K562 (cell line): ENCODE results near the gene CCR5AS.

Experiments used
- ATAC-seq: fragments of 200-7000 bp; cut with Tn5 transposase; 3 replicates; pipeline ENCODE4 v1.9.1; 2020; ENCODE audit warnings: moderate library complexity
- BruUV-seq: library from RNA; stranded (reverse); fragments of 400-500 nt; replicated peaks from 2 replicates; lab custom pipeline; 2021; lab: Mats Ljungman, UMichigan
- CTCF ChIA-PET: fragments of 300-600 bp; formaldehyde crosslinking; extraction: SDS; loops from one replicate; lab custom pipeline; 2021; ENCODE audit warnings: low intra/inter-chr PET ratio; lab: Yijun Ruan, JAX
- POLR2A ChIA-PET: fragments of 300-600, 350-650 bp; sonication (Branson Sonifier 250); formaldehyde crosslinking; extraction: SDS; loops from one replicate; lab custom pipeline; 2021; ENCODE audit warnings: antibody characterized with exemption, inconsistent platforms; lab: Yijun Ruan, JAX
- DNase-seq, 4 experiments: peaks; one replicate each; pipeline versions ENCODE4 v3.0.0 to v3.0.0-alpha.2; 2011 to 2018; ENCODE audit warnings: low spot score in 3 of 4, mixed read lengths in 3 of 4; ENCODE audit errors: extremely low read depth in 1 of 4
- FAIRE-seq: peaks from 2 replicates; lab custom pipeline; 2011; peaks lifted over from hg19 to GRCh38; lab: Jason Lieb, UNC
- H2AFZ ChIP-seq: 2 replicates; pipeline ENCODE4 v1.6.0; 2011; ENCODE audit warnings: low read depth, low read length, control low read depth, inconsistent platforms
- H3K27ac ChIP-seq: fragments of 200-600 bp; 3 replicates; pipeline ENCODE4 v1.8.0; 2011; ENCODE audit warnings: low read depth, mild to moderate bottlenecking, control low read depth, inconsistent platforms, low read length, moderate library complexity, mixed read lengths; ENCODE audit errors: extremely low read depth
- H3K27me3 ChIP-seq, 2 experiments: fragments of 300-600 bp in 1 of 2; 2 replicates in 1 of 2; 3 replicates in 1 of 2; pipeline versions ENCODE4 v1.6.0 to v1.8.0; 2011; ENCODE audit warnings: inconsistent platforms in 2 of 2, low read length in 2 of 2, mild to moderate bottlenecking in 1 of 2, mixed read lengths in 1 of 2, moderate library complexity in 1 of 2; ENCODE audit not compliant: control insufficient read depth in 2 of 2, insufficient read depth in 2 of 2
- H3K36me3 ChIP-seq: fragments of 300-600 bp; 3 replicates; pipeline ENCODE4 v1.8.0; 2011; ENCODE audit warnings: mild to moderate bottlenecking, low read length, inconsistent platforms; ENCODE audit not compliant: control insufficient read depth, insufficient read depth
- H3K4me1 ChIP-seq, 2 experiments: fragments of 200-600 bp in 1 of 2; replicated peaks in 1 of 2; 2 replicates in 1 of 2; 3 replicates in 1 of 2; pipeline versions ENCODE4 v1.5.1 to v1.8.0; 2011; ENCODE audit warnings: inconsistent platforms in 2 of 2, low read length in 2 of 2, mild to moderate bottlenecking in 1 of 2, mixed read lengths in 1 of 2, moderate library complexity in 1 of 2; ENCODE audit not compliant: control insufficient read depth in 2 of 2, insufficient read depth in 2 of 2
- H3K4me2 ChIP-seq: 2 replicates; pipeline ENCODE4 v1.6.1; 2011; ENCODE audit warnings: low read length, control low read depth, inconsistent platforms, mixed read lengths; ENCODE audit not compliant: insufficient read depth
- H3K4me3 ChIP-seq: fragments of 200-600 bp; sonication (generic), shearing (Covaris generic); 2 replicates; pipeline ENCODE4 v1.5.1; 2016; ENCODE audit warnings: control low read depth, inconsistent platforms
- H3K79me2 ChIP-seq: fragments of 200-600 bp; 3 replicates; pipeline ENCODE4 v1.8.0; 2011; ENCODE audit warnings: low read length, inconsistent platforms; ENCODE audit not compliant: control insufficient read depth, insufficient read depth
- H3K9ac ChIP-seq, 2 experiments: 2 replicates each; pipeline versions ENCODE4 v1.6.0 to v1.6.1; 2011; ENCODE audit warnings: low read depth in 2 of 2, low read length in 2 of 2, control low read depth in 1 of 2, inconsistent platforms in 1 of 2, mild to moderate bottlenecking in 1 of 2, mixed read lengths in 1 of 2; ENCODE audit not compliant: insufficient read depth in 1 of 2
- H3K9me1 ChIP-seq: one replicate; pipeline ENCODE4 v1.6.0; 2011; ENCODE audit warnings: inconsistent platforms, mild to moderate bottlenecking, low read length, moderate library complexity; ENCODE audit not compliant: control insufficient read depth, insufficient read depth
- H3K9me3 ChIP-seq: replicated peaks from 2 replicates; pipeline ENCODE4 v1.5.1; 2011; ENCODE audit warnings: low read depth, low read length, inconsistent platforms; ENCODE audit not compliant: control insufficient read depth, insufficient read depth
- H4K20me1 ChIP-seq: replicated peaks from 2 replicates; pipeline ENCODE4 v1.6.1; 2011; ENCODE audit warnings: low read length, inconsistent platforms, mixed read lengths; ENCODE audit not compliant: control insufficient read depth, insufficient read depth
- CTCF ChIP-seq, 3 experiments: IDR thresholded peaks in 2 of 3; conservative IDR thresholded peaks in 1 of 3; 2 replicates each; pipeline ENCODE4 v1.5.1; 2011 to 2012; ENCODE audit warnings: low read length in 3 of 3, mild to moderate bottlenecking in 3 of 3, control low read depth in 2 of 3, improper control_type of control experiment in 1 of 3, inconsistent platforms in 1 of 3, low read depth in 1 of 3, mixed read lengths in 1 of 3, moderate library complexity in 1 of 3; ENCODE audit not compliant: insufficient read depth in 2 of 3
- HOXB6 ChIP-seq: fragments of 250-450 bp; sonication (Bioruptor Pico); IDR thresholded peaks from 2 replicates; pipeline ENCODE4 v1.5.1; 2022; ENCODE audit warnings: mild to moderate bottlenecking, borderline replicate concordance
- KDM2B ChIP-seq: fragments of 250-450 bp; sonication (Bioruptor Pico); IDR thresholded peaks from 2 replicates; pipeline ENCODE4 v1.8.0; 2021; ENCODE audit warnings: mild to moderate bottlenecking, moderate library complexity
- MECOM ChIP-seq: fragments of 250-450 bp; sonication (Bioruptor Pico); IDR thresholded peaks from 2 replicates; pipeline ENCODE4 v1.8.0; 2022; ENCODE audit warnings: inconsistent platforms
- OTX1 ChIP-seq: fragments of 450-650 bp; formaldehyde crosslinking; IDR thresholded peaks from 2 replicates; pipeline ENCODE4 v1.4.0; 2022; ENCODE audit warnings: mild to moderate bottlenecking
- PCBP2 ChIP-seq: fragments of 200-400 bp; formaldehyde crosslinking; IDR thresholded peaks from 2 replicates; pipeline ENCODE4 v1.6.1; 2018; ENCODE audit warnings: low read length, low read depth, mild to moderate bottlenecking, moderate library complexity; ENCODE audit not compliant: poor library complexity, severe bottlenecking
- RAD21 ChIP-seq, 2 experiments: fragments of 250-450 bp in 1 of 2; fragments of 450-650 bp in 1 of 2; sonication (Bioruptor Pico) in 1 of 2; formaldehyde crosslinking in 1 of 2; IDR thresholded peaks in 1 of 2; conservative IDR thresholded peaks in 1 of 2; 2 replicates each; pipeline versions ENCODE4 v1.4.0 to v1.8.0; 2020 to 2022; ENCODE audit warnings: mild to moderate bottlenecking in 2 of 2, moderate library complexity in 1 of 2
- SLC30A9 ChIP-seq: fragments of 250-450 bp; sonication (Bioruptor Pico); IDR thresholded peaks from 2 replicates; pipeline ENCODE4 v1.8.0; 2022; ENCODE audit warnings: mild to moderate bottlenecking, moderate library complexity
- SRSF7 ChIP-seq: fragments of 200-400 bp; formaldehyde crosslinking; optimal IDR thresholded peaks from 2 replicates; pipeline ENCODE3; 2017; ENCODE audit warnings: mild to moderate bottlenecking, low read depth, low read length
- TGIF2 ChIP-seq: sonication (generic); formaldehyde crosslinking; IDR thresholded peaks from 2 replicates; pipeline ENCODE4 v1.8.1; 2022; ENCODE audit warnings: mild to moderate bottlenecking, missing genetic modification reagents, moderate library complexity
- ZC3H8 ChIP-seq: fragments of 450-650 bp; IDR thresholded peaks from 2 replicates; pipeline ENCODE4 v1.6.1; 2017
- ZNF77 ChIP-seq: fragments of 250-450 bp; sonication (Bioruptor Pico); IDR thresholded peaks from 2 replicates; pipeline ENCODE4 v1.5.0; 2020
- WGBS: fragments of 100-300 bp; shearing (Covaris generic); methylation state at CpG from one replicate; pipeline ENCODE4 v1.1.6; 2016; ENCODE audit warnings: low coverage, mixed read lengths; ENCODE audit not compliant: insufficient coverage; ENCODE audit errors: missing lambda C conversion rate; 5-methylcytosine and 5-hydroxymethylcytosine counted together
- in situ Hi-C: fragments of 300-500 bp; cut with MboI; formaldehyde crosslinking; loops from 4 replicates; pipeline ENCODE4 v1.15.0; 2018; ENCODE audit warnings: inconsistent platforms, mixed read lengths
- intact Hi-C: fragments of 100-400 bp; cut with micrococcal nuclease; formaldehyde crosslinking; loops from 2 replicates; pipeline ENCODE4 v1.14.2; 2022
- TF ChIP-seq, protein P1 (sequence below): sonication (generic); formaldehyde crosslinking; IDR thresholded peaks from 2 replicates; pipeline ENCODE4 v1.8.0; 2022; ENCODE audit warnings: mild to moderate bottlenecking, low read depth, missing genetic modification reagents
- TF ChIP-seq, protein P2 (sequence below): fragments of 450-650 bp; IDR thresholded peaks from 2 replicates; pipeline ENCODE4 v1.6.1; 2016; ENCODE audit warnings: mild to moderate bottlenecking
- TF ChIP-seq, protein P3 (sequence below): fragments of 450-650 bp; formaldehyde crosslinking; IDR thresholded peaks from 2 replicates; pipeline ENCODE4 v1.4.0; 2022; ENCODE audit warnings: mild to moderate bottlenecking, moderate library complexity

CCR5AS gene

GRCh38 chr3:46368569-46368968, 38.3 kb downstream of the CCR5AS start (continued):
- TF ChIP-seq CTCF (IDR thresholded peaks at IDR 0.05 in 2 of 3, conservative IDR thresholded peaks at IDR 0.05 in 1 of 3; ENCODE audit: insufficient read depth in 2 of 3, low read depth in 1 of 3, low read length in 3 of 3) (peak; percentile 36 to 54 (median 44); a peak in 5 of 6 replicates), RAD21 (CRISPR knock-in tag; conservative IDR thresholded peaks at IDR 0.05 in 1 of 2, IDR thresholded peaks at IDR 0.05 in 1 of 2) (peak; percentile 69 to 76)

DNA sequence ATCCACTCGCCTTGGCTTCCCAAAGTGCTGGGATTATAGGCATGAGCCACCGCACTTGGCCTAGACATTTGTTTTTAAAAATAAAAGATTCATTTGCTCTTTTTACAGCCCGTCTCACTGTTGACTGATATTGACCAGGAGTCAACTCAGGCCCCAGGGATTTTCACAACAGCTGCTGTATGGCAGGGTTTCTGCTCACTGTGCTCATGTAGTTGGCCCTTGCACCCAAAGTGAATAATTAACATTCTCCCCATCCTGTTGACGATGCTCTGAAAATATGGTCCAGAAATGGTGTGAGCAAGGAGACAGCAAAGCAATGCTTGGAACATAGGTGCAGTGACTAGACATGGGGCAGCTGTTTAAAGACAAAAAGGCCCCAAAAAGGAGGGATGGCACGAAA, 39.1 kb downstream of the CCR5AS start:
- DNase-seq (no peak), FAIRE-seq (no peak), ATAC-seq (no peak)
- Histone ChIP-seq H3K9me1 (no peaks in the 10 kb centered on the region), H3K4me2 (no peak overlapping the region), H3K4me3 (no peak overlapping the region), H4K20me1 (no peaks in the 10 kb centered on the region), H3K27me3 (peaks cover 25 to 41% of the 10 kb centered on the region in 2 experiments), H2AFZ (no peak overlapping the region), H3K4me1 (no peaks in the 10 kb centered on the region), H3K9ac (no peak overlapping the region), H3K27ac (no peak overlapping the region), H3K79me2 (no peaks in the 10 kb centered on the region), H3K36me3 (no peaks in the 10 kb centered on the region), H3K9me3 (no peaks in the 10 kb centered on the region)
- in situ Hi-C loops = no loop called here
- no TSS peak for BruUV-seq
- ChIA-PET CTCF (interaction anchor here (0.6 to 0.7 kb wide), 2 partner anchors 10 to 49 kb away, joined by 3 to 6 read pairs; no protein-coding TSS in a partner anchor), POLR2A (interaction anchor here (0.6 to 1.6 kb wide), 3 partner anchors 16 to 250 kb away, joined by 3 to 6 read pairs (median 3); no protein-coding TSS in a partner anchor)
- intact Hi-C loops = loop anchor here (5.0 kb wide), 1 partner anchor 156 kb away; no protein-coding TSS in a partner anchor
- 1% methylated on average over 5 of the region's 5 CpGs for WGBS
- TF ChIP-seq PCBP2 (no peak), SLC30A9 (CRISPR knock-in tag) (no peak), OTX1 (CRISPR knock-in tag) (no peak), MECOM (CRISPR knock-in tag) (no peak), KDM2B (CRISPR knock-in tag) (no peak), HOXB6 (CRISPR knock-in tag) (no peak), ZNF77 (CRISPR knock-in tag) (no peak), TGIF2 (CRISPR knock-in tag) (no peak), ZC3H8 (no peak), SRSF7 (no peak)
- TF ChIP-seq, protein P1, sequence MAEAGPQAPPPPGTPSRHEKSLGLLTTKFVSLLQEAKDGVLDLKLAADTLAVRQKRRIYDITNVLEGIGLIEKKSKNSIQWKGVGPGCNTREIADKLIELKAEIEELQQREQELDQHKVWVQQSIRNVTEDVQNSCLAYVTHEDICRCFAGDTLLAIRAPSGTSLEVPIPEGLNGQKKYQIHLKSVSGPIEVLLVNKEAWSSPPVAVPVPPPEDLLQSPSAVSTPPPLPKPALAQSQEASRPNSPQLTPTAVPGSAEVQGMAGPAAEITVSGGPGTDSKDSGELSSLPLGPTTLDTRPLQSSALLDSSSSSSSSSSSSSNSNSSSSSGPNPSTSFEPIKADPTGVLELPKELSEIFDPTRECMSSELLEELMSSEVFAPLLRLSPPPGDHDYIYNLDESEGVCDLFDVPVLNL (CRISPR knock-in tag) = no peak
- TF ChIP-seq, protein P2, sequence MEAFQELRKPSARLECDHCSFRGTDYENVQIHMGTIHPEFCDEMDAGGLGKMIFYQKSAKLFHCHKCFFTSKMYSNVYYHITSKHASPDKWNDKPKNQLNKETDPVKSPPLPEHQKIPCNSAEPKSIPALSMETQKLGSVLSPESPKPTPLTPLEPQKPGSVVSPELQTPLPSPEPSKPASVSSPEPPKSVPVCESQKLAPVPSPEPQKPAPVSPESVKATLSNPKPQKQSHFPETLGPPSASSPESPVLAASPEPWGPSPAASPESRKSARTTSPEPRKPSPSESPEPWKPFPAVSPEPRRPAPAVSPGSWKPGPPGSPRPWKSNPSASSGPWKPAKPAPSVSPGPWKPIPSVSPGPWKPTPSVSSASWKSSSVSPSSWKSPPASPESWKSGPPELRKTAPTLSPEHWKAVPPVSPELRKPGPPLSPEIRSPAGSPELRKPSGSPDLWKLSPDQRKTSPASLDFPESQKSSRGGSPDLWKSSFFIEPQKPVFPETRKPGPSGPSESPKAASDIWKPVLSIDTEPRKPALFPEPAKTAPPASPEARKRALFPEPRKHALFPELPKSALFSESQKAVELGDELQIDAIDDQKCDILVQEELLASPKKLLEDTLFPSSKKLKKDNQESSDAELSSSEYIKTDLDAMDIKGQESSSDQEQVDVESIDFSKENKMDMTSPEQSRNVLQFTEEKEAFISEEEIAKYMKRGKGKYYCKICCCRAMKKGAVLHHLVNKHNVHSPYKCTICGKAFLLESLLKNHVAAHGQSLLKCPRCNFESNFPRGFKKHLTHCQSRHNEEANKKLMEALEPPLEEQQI = no peak
- TF ChIP-seq, protein P3, sequence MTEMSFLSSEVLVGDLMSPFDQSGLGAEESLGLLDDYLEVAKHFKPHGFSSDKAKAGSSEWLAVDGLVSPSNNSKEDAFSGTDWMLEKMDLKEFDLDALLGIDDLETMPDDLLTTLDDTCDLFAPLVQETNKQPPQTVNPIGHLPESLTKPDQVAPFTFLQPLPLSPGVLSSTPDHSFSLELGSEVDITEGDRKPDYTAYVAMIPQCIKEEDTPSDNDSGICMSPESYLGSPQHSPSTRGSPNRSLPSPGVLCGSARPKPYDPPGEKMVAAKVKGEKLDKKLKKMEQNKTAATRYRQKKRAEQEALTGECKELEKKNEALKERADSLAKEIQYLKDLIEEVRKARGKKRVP = no peak
